GM12873 (cell line): ENCODE data around the gene TEAD2.
A peak's percentile ranks its signal among the peaks of the same experiment; 100 is the strongest.

Source experiments
- TF ChIP-seq, protein P1 (sequence below): IDR thresholded peaks from 2 replicates; pipeline ENCODE4 v1.5.1; 2012; ENCODE audit warnings: low read depth, mild to moderate bottlenecking, moderate library complexity, low read length, control low read depth; ENCODE audit not compliant: insufficient read depth; ENCODE audit errors: missing control alignments

TEAD2 gene

GRCh38 chr19:49333418-49333805 is 28.8 kb downstream of the TEAD2 start:
- TF ChIP-seq, protein P1, sequence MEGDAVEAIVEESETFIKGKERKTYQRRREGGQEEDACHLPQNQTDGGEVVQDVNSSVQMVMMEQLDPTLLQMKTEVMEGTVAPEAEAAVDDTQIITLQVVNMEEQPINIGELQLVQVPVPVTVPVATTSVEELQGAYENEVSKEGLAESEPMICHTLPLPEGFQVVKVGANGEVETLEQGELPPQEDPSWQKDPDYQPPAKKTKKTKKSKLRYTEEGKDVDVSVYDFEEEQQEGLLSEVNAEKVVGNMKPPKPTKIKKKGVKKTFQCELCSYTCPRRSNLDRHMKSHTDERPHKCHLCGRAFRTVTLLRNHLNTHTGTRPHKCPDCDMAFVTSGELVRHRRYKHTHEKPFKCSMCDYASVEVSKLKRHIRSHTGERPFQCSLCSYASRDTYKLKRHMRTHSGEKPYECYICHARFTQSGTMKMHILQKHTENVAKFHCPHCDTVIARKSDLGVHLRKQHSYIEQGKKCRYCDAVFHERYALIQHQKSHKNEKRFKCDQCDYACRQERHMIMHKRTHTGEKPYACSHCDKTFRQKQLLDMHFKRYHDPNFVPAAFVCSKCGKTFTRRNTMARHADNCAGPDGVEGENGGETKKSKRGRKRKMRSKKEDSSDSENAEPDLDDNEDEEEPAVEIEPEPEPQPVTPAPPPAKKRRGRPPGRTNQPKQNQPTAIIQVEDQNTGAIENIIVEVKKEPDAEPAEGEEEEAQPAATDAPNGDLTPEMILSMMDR = no peak

- TF ChIP-seq, protein P1 = no peak
Observed at GRCh38 chr19:49331616-49332055, 30.6 kb downstream of the TEAD2 start.

- TF ChIP-seq, protein P1 = no peak
Observed at GRCh38 chr19:49328741-49329140, 33.5 kb downstream of the TEAD2 start.

DNA sequence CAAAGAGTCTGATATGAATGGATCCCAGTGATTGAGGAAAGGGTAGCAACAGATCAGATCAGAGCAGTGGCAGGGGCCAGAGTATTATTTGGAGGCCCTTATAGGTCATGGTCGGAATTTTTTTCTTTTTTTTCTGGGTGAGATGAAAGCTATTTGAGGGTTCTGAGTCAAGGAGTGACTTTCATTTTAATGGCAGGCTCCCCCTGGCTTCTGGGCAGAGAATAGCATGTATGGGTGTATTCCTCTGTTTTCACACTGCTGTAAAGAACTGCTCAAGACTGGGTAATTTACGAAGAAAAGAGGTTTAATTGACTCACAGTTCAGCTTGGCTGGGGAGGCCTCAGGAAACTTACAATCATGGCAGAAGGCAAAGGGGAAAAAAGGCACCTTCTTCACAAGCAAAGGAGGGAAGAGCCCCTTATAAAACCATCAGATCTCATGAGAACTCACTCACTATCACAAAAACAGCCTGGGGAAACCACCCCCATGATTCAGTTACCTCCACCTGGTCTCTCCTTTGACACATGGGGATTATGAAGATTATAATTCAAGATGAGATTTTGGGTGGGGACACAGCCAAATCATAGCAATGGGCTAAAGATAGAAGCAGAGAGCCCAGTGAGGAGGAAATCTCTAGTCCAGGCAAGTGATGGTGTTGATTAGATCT is 34.2 kb downstream of the TEAD2 start:
- TF ChIP-seq, protein P1 = peak; percentile 69

DNA sequence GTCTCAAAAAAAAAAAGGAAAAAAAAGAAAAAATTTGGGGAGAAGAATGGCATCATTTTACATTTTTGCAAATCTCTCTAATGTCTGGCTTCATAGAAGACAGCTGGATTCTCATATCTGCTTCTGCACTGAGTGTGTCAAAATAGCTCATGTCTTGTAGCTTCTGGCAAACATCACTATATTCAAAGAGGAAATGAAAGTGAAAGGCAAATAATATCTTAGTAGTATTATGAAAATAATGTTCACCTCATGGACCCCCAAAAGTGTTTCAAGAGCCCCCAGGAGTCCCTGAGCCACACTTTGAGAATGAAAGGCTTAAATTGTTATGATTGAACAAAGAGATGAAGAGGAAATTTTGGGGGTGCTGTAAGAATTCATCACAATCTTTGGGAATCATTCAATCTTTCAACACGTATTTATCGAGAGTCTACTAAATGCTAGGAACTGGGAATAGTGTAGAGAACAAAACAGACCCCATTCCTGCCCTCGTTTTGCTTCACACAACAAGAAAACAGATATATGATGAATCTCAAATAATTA is 36.0 kb downstream of the TEAD2 start:
- TF ChIP-seq, protein P1 = no peak

DNA sequence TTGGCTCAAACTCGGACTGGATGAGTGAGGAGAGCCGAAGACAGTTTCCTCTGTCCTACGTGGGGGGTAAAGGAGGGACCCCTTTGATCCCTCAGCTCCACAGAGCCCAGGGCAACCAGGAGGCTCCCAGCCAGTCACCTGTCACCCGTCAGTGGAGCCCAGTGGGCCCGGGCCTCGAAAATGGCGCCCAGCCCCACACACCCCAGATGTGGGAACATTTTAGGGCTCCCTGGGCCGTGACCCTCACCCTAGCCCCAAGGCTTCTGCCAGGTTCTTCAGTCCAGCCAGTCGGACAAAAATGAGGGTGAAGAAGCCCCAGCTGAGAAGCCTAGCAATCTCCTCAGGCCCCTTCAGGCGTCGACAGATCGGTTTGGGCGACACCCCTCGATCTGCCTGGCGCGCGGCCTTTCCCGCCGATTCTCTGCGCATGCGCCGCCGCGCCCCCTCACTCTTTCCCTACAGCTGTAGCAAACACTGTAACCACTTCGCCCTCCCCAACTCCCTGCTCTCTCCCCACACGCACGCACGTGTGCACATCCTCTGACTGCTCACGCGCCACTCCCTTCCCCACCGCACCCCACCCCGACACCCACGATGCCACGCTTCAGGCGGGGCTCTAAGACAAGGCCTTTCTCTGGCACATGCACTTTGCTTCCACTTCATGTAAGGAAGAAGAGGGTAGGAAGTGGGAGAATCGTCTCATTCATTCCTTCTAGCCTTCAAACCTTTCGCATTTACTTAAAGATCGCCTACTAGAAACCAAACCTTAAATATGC is 37.2 kb downstream of the TEAD2 start, which contains the start of gene SLC6A16:
TSS of gene SLC6A16 (minus strand) at position 391 of the 776 bp plus-strand sequence. CDS start 13,844 bp downstream, outside the sequence.
- TF ChIP-seq, protein P1 = no peak

GRCh38 chr19:49318296-49318695 is 43.9 kb downstream of the TEAD2 start:
- TF ChIP-seq, protein P1 = no peak
